Thoracic aorta endothelial cell (primary cell): ENCODE data around the gene CALML5. TPM values are rescaled to one million over a fixed set of nuclear protein-coding genes. Genes with fewer than 3 reads are reported as not detected.

Experiments used
- total RNA-seq: library from RNA; depleted of rRNA; stranded (reverse); fragments of >200 nt; gene quantifications from 2 replicates; pipeline ENCODE4 v1.2.3, GENCODE V29; 2012

The CALML5 gene, protein sequence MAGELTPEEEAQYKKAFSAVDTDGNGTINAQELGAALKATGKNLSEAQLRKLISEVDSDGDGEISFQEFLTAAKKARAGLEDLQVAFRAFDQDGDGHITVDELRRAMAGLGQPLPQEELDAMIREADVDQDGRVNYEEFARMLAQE
- not detected in 2 replicates for total RNA-seq

DNA sequence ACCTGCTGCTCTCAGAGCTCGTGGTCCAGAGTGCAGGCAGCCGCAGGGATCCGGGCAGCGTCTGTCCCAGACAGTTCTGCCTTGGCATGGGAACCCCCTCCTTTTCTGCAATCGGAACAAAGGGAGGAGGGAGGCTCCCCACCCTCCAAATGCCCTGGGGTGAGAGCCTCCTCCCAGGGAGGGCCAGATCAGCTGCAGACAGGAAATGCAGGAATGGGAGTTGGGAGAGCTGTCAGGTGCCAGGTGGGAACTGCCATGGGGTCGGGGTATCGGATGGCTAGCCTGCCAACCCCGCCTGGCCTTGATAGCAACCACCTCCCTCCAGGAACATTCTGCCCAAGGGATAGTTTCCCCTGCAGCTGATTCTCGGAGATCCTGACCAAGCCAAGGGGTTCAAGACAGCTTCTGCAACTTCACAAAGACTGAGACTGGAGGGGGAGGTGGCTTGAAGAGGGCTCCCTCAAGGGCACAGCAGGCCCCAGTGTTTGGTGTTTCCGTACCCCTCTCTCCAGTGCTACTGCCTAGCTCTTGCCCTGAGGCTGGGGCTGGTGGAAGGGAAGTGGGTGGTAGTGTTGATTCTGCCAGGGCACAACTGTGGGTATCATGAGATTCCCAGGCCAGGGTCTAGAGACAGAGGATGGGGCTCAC, at the start of gene CALML5:
Gene CALML5 (minus strand): TSS at position 78 of the 648 bp plus-strand sequence. CDS start 132 bp downstream, outside the sequence.

DNA sequence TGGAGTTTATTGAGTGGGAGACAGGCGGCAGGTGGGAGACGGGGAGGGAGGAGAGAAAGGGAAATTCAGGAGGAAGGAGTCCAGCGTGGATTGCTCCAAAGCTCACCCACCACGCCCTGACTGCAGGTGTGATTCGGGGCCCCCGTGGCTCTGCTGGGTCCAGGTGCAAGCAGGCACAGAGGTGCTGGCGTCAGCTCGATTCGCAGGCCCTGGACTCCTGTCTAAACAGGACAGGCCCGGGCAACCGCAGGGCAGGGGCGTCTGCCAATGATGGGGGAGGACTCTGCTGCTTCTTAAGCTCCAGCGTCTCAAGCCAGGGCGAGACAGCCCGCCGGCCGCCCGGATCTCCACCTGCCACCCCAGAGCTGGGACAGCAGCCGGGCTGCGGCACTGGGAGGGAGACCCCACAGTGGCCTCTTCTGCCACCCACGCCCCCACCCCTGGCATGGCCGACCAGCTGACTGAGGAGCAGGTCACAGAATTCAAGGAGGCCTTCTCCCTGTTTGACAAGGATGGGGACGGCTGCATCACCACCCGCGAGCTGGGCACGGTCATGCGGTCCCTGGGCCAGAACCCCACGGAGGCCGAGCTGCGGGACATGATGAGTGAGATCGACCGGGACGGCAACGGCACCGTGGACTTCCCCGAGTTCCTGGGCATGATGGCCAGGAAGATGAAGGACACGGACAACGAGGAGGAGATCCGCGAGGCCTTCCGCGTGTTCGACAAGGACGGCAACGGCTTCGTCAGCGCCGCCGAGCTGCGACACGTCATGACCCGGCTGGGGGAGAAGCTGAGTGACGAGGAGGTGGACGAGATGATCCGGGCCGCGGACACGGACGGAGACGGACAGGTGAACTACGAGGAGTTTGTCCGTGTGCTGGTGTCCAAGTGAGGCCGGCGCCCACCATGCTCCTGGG, 25.5 kb upstream of the CALML5 start, which contains the start of gene CALML3:
Gene CALML3 (plus strand): TSS at position 321 of the 920 bp plus-strand sequence. CDS start 125 bp downstream, at position 446.

Other genes starting within 250 kb of the CALML5 start
- gene UCN3, start 134.6 kb downstream of the CALML5 start, total RNA-seq = not detected in 2 replicates
- 0.57 and 0.66 TPM in 2 replicates for gene TUBAL3, start 94.7 kb downstream of the CALML5 start, total RNA-seq
- gene NET1, start 87.0 kb downstream of the CALML5 start, total RNA-seq = 47.5 and 60.5 TPM in 2 replicates
- not detected in 2 replicates for gene CALML3, start 25.4 kb upstream of the CALML5 start, total RNA-seq
- 6.6 and 9.2 TPM in 2 replicates for gene ASB13, start 167.0 kb upstream of the CALML5 start, total RNA-seq
- 102 and 107 TPM in 2 replicates for gene TASOR2, start 185.3 kb upstream of the CALML5 start, total RNA-seq